Prostate gland (tissue), 2 donors: ENCODE results near the gene YARS2. TPM values are rescaled to one million over a fixed set of nuclear protein-coding genes. Genes with fewer than 3 reads are reported as not detected.

ENCODE experiments used
- DNase-seq: peaks from one replicate; pipeline ENCODE4 v3.0.0-alpha.2; 2019; ENCODE audit warnings: low spot score
- H3K27ac ChIP-seq, 2 donors: fragments of 200-600 bp; sonication (generic); 2 replicates each; pipeline ENCODE4 v1.5.1; 2017 to 2019
- H3K27me3 ChIP-seq: fragments of 200-600 bp; sonication (generic); replicated peaks from 2 replicates; pipeline ENCODE4 v1.5.1; 2019; ENCODE audit not compliant: insufficient read depth
- H3K36me3 ChIP-seq, 2 donors: fragments of 200-600 bp; sonication (generic); 1 replicate in 1 of 2; 2 replicates in 1 of 2; pipeline versions ENCODE4 v1.5.1 to v1.8.1; 2017 to 2019
- H3K4me1 ChIP-seq: fragments of 200-600 bp; sonication (generic); replicated peaks from 2 replicates; pipeline ENCODE4 v1.5.1; 2019
- H3K4me3 ChIP-seq, 2 donors: fragments of 200-600 bp; sonication (generic); 2 replicates each; pipeline ENCODE4 v1.5.1; 2017 to 2019
- H3K9me3 ChIP-seq: fragments of 200-600 bp; sonication (generic); 2 replicates; pipeline ENCODE4 v1.5.1; 2017
- POLR2A ChIP-seq: fragments of 450-650 bp; IDR thresholded peaks from one replicate; pipeline ENCODE4 v1.6.1; 2016; ENCODE audit warnings: antibody characterized with exemption, mild to moderate bottlenecking
- POLR2AphosphoS5 ChIP-seq: sonication (generic); formaldehyde crosslinking; IDR thresholded peaks from one replicate; pipeline ENCODE4 v1.6.1; 2017; ENCODE audit warnings: antibody characterized with exemption
- WGBS: methylation state at CpG from one replicate; pipeline ENCODE4 v1.1.5; 2018; 5-methylcytosine and 5-hydroxymethylcytosine counted together
- intact Hi-C: fragments of 100-400 bp; cut with DNase I; formaldehyde crosslinking; loops from one replicate; pipeline ENCODE4 v1.14.2; 2022
- total RNA-seq, 2 donors: library from RNA; depleted of rRNA; stranded (reverse); fragments of >200 nt; gene quantifications; one replicate each; pipeline ENCODE4 v1.1.0, GENCODE V29; 2016
- TF ChIP-seq, protein P1 (sequence below), 4 experiments: fragments of 200-600 bp in 2 of 4; fragments of 450-650 bp in 2 of 4; sonication (generic) in 2 of 4; IDR thresholded peaks; 1 replicate in 3 of 4; 2 replicates in 1 of 4; pipeline ENCODE4 v1.5.1; 2016 to 2019; ENCODE audit warnings: antibody characterized with exemption in 4 of 4, mild to moderate bottlenecking in 2 of 4, moderate library complexity in 2 of 4

YARS2 gene
- total RNA-seq, 2 donors from 2014 or later = 19.2 to 26.2 TPM

DNA sequence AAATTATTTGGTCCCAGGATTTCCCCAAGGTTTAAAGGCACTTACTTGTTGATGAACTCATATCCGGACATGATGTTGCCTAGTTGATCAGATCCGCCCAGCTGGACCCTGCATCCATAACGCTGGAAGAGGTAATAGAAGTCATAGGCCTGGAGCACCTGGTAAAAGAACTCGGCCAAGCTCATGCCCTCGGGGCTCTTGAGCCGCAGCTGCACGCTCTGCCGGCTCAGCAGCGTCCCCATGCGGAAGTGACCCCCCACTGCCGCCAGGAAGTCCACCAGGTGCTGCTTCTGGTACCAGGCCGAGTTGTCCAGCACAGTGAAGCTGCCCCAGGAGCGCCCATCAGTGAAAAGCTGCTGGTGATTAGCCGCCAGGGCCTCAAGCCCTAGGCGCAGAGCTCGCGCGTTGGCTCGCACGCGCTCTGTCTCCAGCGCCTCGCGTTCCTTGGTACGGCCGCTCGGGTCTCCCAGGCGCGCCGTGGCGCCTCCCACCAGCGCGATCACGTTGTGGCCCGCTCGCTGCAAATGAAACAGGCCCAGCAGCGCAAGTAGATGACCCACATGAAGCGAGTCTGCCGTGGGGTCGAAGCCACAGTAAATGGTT, 545 bp downstream of the YARS2 start:
- peak; percentile 70 for DNase-seq
- Histone ChIP-seq H3K27ac (peak overlapping the region; percentile 91 to 92), H3K4me3 (peak overlapping the region; percentile 87 to 88), H3K27me3 (no peaks in the 10 kb centered on the region), H3K9me3 (no peaks in the 10 kb centered on the region), H3K36me3 (no peaks in the 10 kb centered on the region), H3K4me1 (peaks cover 6% of the 10 kb centered on the region)
- intact Hi-C loops = loop anchor here (5.0 kb wide), 1 partner anchor 1462 kb away; no protein-coding TSS in a partner anchor
- TF ChIP-seq POLR2AphosphoS5 = no peak
- TF ChIP-seq, protein P1, sequence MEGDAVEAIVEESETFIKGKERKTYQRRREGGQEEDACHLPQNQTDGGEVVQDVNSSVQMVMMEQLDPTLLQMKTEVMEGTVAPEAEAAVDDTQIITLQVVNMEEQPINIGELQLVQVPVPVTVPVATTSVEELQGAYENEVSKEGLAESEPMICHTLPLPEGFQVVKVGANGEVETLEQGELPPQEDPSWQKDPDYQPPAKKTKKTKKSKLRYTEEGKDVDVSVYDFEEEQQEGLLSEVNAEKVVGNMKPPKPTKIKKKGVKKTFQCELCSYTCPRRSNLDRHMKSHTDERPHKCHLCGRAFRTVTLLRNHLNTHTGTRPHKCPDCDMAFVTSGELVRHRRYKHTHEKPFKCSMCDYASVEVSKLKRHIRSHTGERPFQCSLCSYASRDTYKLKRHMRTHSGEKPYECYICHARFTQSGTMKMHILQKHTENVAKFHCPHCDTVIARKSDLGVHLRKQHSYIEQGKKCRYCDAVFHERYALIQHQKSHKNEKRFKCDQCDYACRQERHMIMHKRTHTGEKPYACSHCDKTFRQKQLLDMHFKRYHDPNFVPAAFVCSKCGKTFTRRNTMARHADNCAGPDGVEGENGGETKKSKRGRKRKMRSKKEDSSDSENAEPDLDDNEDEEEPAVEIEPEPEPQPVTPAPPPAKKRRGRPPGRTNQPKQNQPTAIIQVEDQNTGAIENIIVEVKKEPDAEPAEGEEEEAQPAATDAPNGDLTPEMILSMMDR (IDR thresholded peaks at IDR 0.05) = peak; percentile 50 to 80 (median 60)
- under 1% methylated on average over 40 of the region's 40 CpGs for WGBS

DNA sequence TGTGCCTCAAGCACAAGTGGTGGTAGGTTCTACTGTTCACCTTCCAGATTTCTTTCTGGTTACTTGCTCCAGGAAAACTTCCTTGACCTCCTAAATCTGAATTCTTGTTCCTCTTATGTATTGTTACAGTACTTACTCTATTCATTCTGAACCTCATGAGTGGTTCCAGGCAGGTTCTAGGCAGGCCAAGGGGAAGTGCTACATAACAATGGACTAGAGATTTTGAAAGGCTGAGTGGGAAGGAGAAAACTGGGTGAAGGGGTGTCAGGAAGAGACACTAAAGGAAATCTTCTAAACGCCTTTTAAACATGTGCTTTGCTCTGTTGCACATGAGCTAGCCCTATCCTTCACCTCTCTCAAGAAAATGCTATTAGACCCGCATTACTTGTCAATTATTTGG, 1.6 kb downstream of the YARS2 start:
- H3K27me3 ChIP-seq = no peaks in the 10 kb centered on the region
- TF ChIP-seq, protein P1 (IDR thresholded peaks at IDR 0.05) = no peak
- TF ChIP-seq POLR2A (no peak), POLR2AphosphoS5 (no peak)
- no peak overlapping the region for H3K4me3 ChIP-seq
- WGBS = 42% methylated on average over 2 of the region's 2 CpGs
- intact Hi-C loops = no loop called here
- H3K36me3 ChIP-seq = no peaks in the 10 kb centered on the region
- no peak for DNase-seq
- H3K4me1 ChIP-seq = peaks cover 6% of the 10 kb centered on the region
- H3K9me3 ChIP-seq = no peaks in the 10 kb centered on the region
- peak overlapping the region in 1 of 2 donors; percentile 91 for H3K27ac ChIP-seq

GRCh38 chr12:32753605-32754004, 2.1 kb downstream of the YARS2 start:
- Histone ChIP-seq H3K27ac (no peak overlapping the region), H3K9me3 (no peaks in the 10 kb centered on the region), H3K27me3 (no peaks in the 10 kb centered on the region), H3K36me3 (no peaks in the 10 kb centered on the region), H3K4me3 (no peak overlapping the region), H3K4me1 (peaks cover 6% of the 10 kb centered on the region)
- DNase-seq = no peak
- intact Hi-C loops = no loop called here
- TF ChIP-seq POLR2AphosphoS5 (no peak), POLR2A (no peak)
- TF ChIP-seq, protein P1 (IDR thresholded peaks at IDR 0.05) = no peak
- WGBS = 34% methylated on average over 4 of the region's 4 CpGs

DNA sequence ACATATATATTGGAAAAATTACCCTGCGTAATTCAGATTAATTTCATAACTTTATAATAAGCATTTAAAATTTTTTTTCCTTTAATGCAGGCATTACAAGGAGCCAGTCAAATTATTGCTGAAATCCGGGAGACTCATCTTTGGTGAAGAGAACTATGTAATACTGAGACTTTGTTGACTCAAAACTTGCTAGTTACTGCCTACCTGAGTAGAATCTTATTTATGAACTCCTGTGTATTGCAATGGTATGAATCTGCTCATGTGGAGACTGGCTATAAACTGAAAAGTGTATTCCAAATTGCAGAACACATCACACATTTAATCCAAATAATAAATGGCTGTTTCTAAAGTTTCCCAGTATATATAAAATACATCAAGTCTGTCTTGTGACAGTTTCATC, 12.4 kb downstream of the YARS2 start:
- WGBS = 96% methylated on average over 2 of the region's 2 CpGs
- no peaks in the 10 kb centered on the region for H3K9me3 ChIP-seq

More for the DNA sequence above, 12.4 kb downstream of the YARS2 start:
- H3K4me1 ChIP-seq = no peaks in the 10 kb centered on the region
- H3K36me3 ChIP-seq = peaks cover 0 to 10% of the 10 kb centered on the region in 2 donors
- no peak overlapping the region for H3K4me3 ChIP-seq
- intact Hi-C loops = no loop called here
- no peaks in the 10 kb centered on the region for H3K27me3 ChIP-seq
- no peak overlapping the region for H3K27ac ChIP-seq
- no peak for DNase-seq
- no peak for TF ChIP-seq POLR2AphosphoS5
- TF ChIP-seq POLR2A = no peak
- TF ChIP-seq, protein P1 (IDR thresholded peaks at IDR 0.05) = no peak
